Keratinocyte (primary cell): ENCODE data around the gene PYGB. TPM values are rescaled to one million over a fixed set of nuclear protein-coding genes. Genes with fewer than 3 reads are reported as not detected.

Source experiments
- DNase-seq: peaks from one replicate; pipeline ENCODE4 v3.0.0-alpha.2; 2011; ENCODE audit warnings: low read depth, missing footprints, low spot score
- FAIRE-seq: peaks from 2 replicates; lab custom pipeline; 2011; peaks lifted over from hg19 to GRCh38; lab: Jason Lieb, UNC
- H2AFZ ChIP-seq: 2 replicates; pipeline ENCODE4 v1.6.0; 2012; ENCODE audit warnings: low read length, control low read depth, inconsistent platforms; ENCODE audit not compliant: control insufficient read depth
- H3K27ac ChIP-seq: 2 replicates; pipeline ENCODE4 v1.5.1; 2011; ENCODE audit warnings: low read length; ENCODE audit not compliant: control insufficient read depth, insufficient read depth
- H3K27me3 ChIP-seq: 3 replicates; pipeline ENCODE4 v1.6.0; 2011; ENCODE audit warnings: low read length; ENCODE audit not compliant: control insufficient read depth, insufficient read depth; ENCODE audit errors: extremely low read depth
- H3K36me3 ChIP-seq, 2 experiments: 2 replicates in 1 of 2; 3 replicates in 1 of 2; pipeline ENCODE4 v1.5.1; 2011; ENCODE audit warnings: low read length in 2 of 2, mild to moderate bottlenecking in 1 of 2; ENCODE audit not compliant: control insufficient read depth in 2 of 2, insufficient read depth in 2 of 2; ENCODE audit errors: extremely low read depth in 1 of 2
- H3K4me1 ChIP-seq: 3 replicates; pipeline ENCODE4 v1.5.1; 2011; ENCODE audit warnings: low read length; ENCODE audit not compliant: control insufficient read depth, insufficient read depth; ENCODE audit errors: extremely low read depth
- H3K4me2 ChIP-seq: 3 replicates; pipeline ENCODE4 v1.6.0; 2011; ENCODE audit warnings: low read depth, low read length; ENCODE audit not compliant: control insufficient read depth, insufficient read depth; ENCODE audit errors: extremely low read depth
- H3K4me3 ChIP-seq, 3 experiments: fragments of 200-600 bp in 1 of 3; sonication (generic) in 1 of 3; 2 replicates in 2 of 3; 3 replicates in 1 of 3; pipeline ENCODE4 v1.5.1; 2011 to 2016; ENCODE audit warnings: low read length in 3 of 3, mild to moderate bottlenecking in 3 of 3, control low read depth in 2 of 3, inconsistent platforms in 1 of 3, low read depth in 1 of 3, mixed read lengths in 1 of 3, mixed run types in 1 of 3, moderate library complexity in 1 of 3; ENCODE audit not compliant: control insufficient read depth in 2 of 3, insufficient read depth in 2 of 3; ENCODE audit errors: extremely low read depth in 1 of 3
- H3K79me2 ChIP-seq: 2 replicates; pipeline ENCODE4 v1.6.0; 2012; ENCODE audit warnings: low read length; ENCODE audit not compliant: control insufficient read depth, insufficient read depth
- H3K9ac ChIP-seq: 3 replicates; pipeline ENCODE4 v1.6.0; 2011; ENCODE audit warnings: low read length; ENCODE audit not compliant: control insufficient read depth, insufficient read depth; ENCODE audit errors: extremely low read depth
- H3K9me1 ChIP-seq: 3 replicates; pipeline ENCODE4 v1.6.0; 2011; ENCODE audit warnings: low read length; ENCODE audit not compliant: control insufficient read depth, insufficient read depth; ENCODE audit errors: extremely low read depth
- H3K9me3 ChIP-seq: 2 replicates; pipeline ENCODE4 v1.5.1; 2012; ENCODE audit warnings: low read depth, low read length; ENCODE audit not compliant: control insufficient read depth
- H4K20me1 ChIP-seq: 3 replicates; pipeline ENCODE4 v1.6.0; 2011; ENCODE audit warnings: low read length; ENCODE audit not compliant: control insufficient read depth, insufficient read depth; ENCODE audit errors: extremely low read depth
- CTCF ChIP-seq, 3 experiments: IDR thresholded peaks in 1 of 3; conservative IDR thresholded peaks in 1 of 3; optimal IDR thresholded peaks in 1 of 3; 2 replicates in 2 of 3; 3 replicates in 1 of 3; pipeline versions ENCODE3 to v1.5.1; 2011; ENCODE audit warnings: low read length in 3 of 3, mild to moderate bottlenecking in 3 of 3, moderate library complexity in 2 of 3, control low read depth in 1 of 3, inconsistent platforms in 1 of 3; ENCODE audit not compliant: insufficient read depth in 2 of 3; ENCODE audit errors: extremely low read depth in 1 of 3
- EZH2 ChIP-seq: IDR thresholded peaks from one replicate; pipeline ENCODE4 v1.6.1; 2012; ENCODE audit warnings: inconsistent platforms, mild to moderate bottlenecking, low read length, moderate library complexity
- dilution Hi-C: fragments of 300-500 bp; cut with MboI; formaldehyde crosslinking; loops from one replicate; pipeline ENCODE4 v1.7.0; 2020; ENCODE audit warnings: low sequenced_read_pairs; ENCODE audit not compliant: extremely low pct_ligation_motif_present
- polyA plus RNA-seq, 5 experiments: library from polyadenylated mRNA; depleted of rRNA in 3 of 5; stranded (reverse) in 3 of 5; stranded (forward) in 1 of 5; unstranded in 1 of 5; fragments of >200 nt; gene quantifications; 1 replicate in 1 of 5; 2 replicates in 3 of 5; 3 replicates in 1 of 5; pipeline versions ENCODE4 v1.2.1 to v1.2.3, GENCODE V29; 2011 to 2012; ENCODE audit warnings: missing spikeins in 2 of 5, low read depth in 1 of 5, low replicate concordance in 1 of 5

Gene PYGB
- polyA plus RNA-seq, 1 donor (not counting 4 experiments of a cell fraction or from before 2014, with no cell fraction given): 78.3 TPM

GRCh38 chr20:25209911-25210310 lies 38.0 kb upstream of the PYGB start:
- H2AFZ ChIP-seq: no peak overlapping the region
- no peak overlapping the region for H3K9ac ChIP-seq
- dilution Hi-C loops: no loop called here
- H3K4me3 ChIP-seq: no peak overlapping the region
- H3K4me1 ChIP-seq: peaks cover 10% of the 10 kb centered on the region
- H3K27me3 ChIP-seq: no peaks in the 10 kb centered on the region
- FAIRE-seq: no peak
- H4K20me1 ChIP-seq: peaks cover 4% of the 10 kb centered on the region
- H3K4me2 ChIP-seq: no peak overlapping the region
- peaks cover 40 to 41% of the 10 kb centered on the region in 2 experiments for H3K36me3 ChIP-seq
- TF ChIP-seq EZH2: no peak
- TF ChIP-seq CTCF (optimal IDR thresholded peaks at IDR 0.05 in 1 of 3, IDR thresholded peaks at IDR 0.05 in 1 of 3, conservative IDR thresholded peaks at IDR 0.05 in 1 of 3; ENCODE audit: extremely low read depth in 1 of 3, insufficient read depth in 2 of 3, low read length in 3 of 3): no peak
- DNase-seq: no peak
- peaks cover 27% of the 10 kb centered on the region for H3K79me2 ChIP-seq
- H3K27ac ChIP-seq: no peak overlapping the region
- H3K9me3 ChIP-seq: no peaks in the 10 kb centered on the region
- H3K9me1 ChIP-seq: no peaks in the 10 kb centered on the region

- H4K20me1 ChIP-seq: no peaks in the 10 kb centered on the region
- no peaks in the 10 kb centered on the region for H3K4me1 ChIP-seq
- no peaks in the 10 kb centered on the region for H3K9me1 ChIP-seq
- H3K36me3 ChIP-seq: peaks cover 43 to 45% of the 10 kb centered on the region in 2 experiments
- no peaks in the 10 kb centered on the region for H3K9me3 ChIP-seq
- TF ChIP-seq CTCF (optimal IDR thresholded peaks at IDR 0.05 in 1 of 3, IDR thresholded peaks at IDR 0.05 in 1 of 3, conservative IDR thresholded peaks at IDR 0.05 in 1 of 3; ENCODE audit: extremely low read depth in 1 of 3, insufficient read depth in 2 of 3, low read length in 3 of 3) (no peak), EZH2 (no peak)
- no peak overlapping the region for H3K4me2 ChIP-seq
- DNase-seq: no peak
- H3K9ac ChIP-seq: no peak overlapping the region
- H3K27ac ChIP-seq: no peak overlapping the region
- dilution Hi-C loops: no loop called here
- H3K4me3 ChIP-seq: no peak overlapping the region
- peaks cover 14% of the 10 kb centered on the region for H3K79me2 ChIP-seq
- H3K27me3 ChIP-seq: no peaks in the 10 kb centered on the region
- FAIRE-seq: no peak
- no peak overlapping the region for H2AFZ ChIP-seq
These were observed 36.6 kb upstream of the PYGB start for GRCh38 chr20:25211273-25211672.
